Hypothalamus (tissue), 51 donors: Measurements from ENCODE around the gene ZNF628.
"Not testable (repeated sequence)": the region's sequence is repeated elsewhere in the genome, so short reads cannot be mapped to it uniquely, and the experiment has no call there.

Source experiments
- DNase-seq, 51 donors: peaks; one replicate each; lab custom pipeline; 2025; lab: John Stamatoyannopoulos, UW

The ZNF628 gene

DNA sequence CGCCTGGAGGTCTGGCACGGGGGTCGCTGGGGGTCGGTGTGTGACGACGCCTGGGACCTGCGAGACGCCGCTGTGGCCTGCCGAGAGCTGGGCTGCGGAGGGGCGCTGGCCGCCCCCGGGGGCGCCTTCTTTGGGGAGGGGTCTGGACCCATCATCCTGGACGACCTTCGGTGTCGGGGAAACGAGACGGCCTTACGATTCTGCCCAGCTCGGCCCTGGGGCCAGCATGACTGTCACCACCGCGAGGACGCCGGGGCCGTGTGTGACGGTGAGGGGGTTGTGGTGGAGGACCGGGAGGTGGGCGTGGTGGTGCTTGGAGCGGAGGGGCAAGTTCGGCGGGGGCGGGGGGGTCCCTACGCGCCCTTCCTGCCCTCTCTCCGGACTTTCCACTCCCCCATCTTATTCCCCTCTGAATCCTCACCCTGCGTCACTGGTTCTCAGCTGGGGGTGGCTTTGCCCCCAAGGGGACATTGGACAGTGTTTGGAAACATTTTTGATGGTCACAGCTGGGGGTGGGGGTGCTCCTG, 17.3 kb downstream of the ZNF628 start:
- DNase-seq, result no peak

DNA sequence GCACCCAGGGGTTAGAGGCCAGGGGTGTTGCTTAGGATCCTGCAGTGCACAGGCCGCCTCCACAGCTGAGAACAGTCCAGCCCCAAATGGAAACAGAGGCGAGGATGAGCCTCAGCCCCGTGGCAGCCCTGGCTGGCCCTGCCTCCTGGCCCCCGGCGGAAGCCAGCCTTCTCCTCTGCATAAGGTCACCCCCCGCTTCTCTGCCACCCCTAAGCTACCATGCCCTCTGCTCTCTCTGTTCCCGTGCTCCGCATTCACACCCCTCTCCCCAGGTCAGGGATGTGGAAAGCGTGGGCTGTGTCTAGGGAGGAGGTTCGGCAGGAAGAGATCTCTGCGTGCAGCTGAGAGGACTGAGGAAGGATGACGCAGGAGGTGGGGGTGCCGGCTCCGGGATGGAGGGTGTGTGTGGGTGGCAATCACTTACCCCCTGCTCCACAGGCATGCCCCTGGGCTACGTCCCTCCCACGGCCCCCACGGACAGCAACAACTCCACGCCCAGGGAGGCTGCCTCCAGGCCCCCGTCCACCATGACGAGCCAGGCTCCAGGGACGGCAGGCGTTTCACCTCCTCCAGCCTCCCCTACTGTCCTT, 17.9 kb downstream of the ZNF628 start:
- DNase-seq, result no peak

DNA sequence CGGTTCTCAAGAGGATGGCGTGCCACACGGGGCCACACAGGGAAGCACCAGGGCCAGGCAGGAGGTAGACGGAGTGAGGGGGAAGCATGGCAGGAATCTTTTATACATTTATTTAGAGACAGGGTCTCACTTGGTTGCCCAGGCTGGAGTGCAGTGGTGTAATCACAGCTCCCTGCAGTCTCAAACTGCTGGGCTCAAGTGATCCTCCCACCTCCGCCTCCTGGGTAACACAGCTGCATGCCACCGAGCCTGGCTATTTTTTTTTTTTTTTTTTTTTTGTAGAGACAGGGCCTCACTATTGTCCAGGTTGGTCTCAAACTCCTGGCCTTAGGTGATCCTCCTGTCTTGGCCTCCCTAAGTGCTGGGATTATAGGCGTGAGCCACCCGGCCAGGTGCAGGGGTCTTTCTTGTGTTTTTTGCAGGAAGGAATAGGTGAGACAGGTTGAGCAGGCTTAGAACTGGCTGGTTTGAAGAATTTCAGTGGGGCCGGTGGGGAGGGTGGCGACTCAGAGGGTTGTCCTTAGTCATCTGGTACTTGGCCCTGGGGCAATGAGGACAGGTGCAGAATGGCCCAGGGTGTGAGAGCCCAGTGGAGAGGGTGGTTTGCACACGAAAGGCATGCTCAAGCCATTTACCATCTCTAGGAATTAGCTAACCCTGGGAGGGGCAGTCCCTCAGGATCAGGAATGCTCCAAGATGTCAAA, 19.4 kb downstream of the ZNF628 start:
- DNase-seq, result no peak

DNA sequence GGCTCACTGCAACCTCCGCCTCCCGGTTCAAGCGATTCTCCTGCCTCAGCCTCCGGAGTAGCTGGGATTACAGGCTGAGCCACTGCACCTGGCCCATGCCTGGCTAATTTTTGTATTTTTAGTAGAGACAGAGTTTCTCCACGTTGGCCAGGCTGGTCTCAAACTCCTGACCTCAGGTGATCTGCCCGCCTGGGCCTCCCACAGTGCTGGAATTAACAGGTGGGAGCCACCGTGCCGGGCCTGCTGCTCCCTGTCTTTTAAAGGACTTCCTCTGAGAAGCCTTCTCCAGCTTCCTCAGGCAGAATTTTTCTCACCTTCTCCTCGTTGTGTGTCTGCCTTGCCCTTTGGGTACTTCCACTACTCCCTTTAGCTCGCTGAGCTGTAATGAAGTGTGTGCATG, 20.4 kb downstream of the ZNF628 start:
- not testable (repeated sequence) for DNase-seq

DNA sequence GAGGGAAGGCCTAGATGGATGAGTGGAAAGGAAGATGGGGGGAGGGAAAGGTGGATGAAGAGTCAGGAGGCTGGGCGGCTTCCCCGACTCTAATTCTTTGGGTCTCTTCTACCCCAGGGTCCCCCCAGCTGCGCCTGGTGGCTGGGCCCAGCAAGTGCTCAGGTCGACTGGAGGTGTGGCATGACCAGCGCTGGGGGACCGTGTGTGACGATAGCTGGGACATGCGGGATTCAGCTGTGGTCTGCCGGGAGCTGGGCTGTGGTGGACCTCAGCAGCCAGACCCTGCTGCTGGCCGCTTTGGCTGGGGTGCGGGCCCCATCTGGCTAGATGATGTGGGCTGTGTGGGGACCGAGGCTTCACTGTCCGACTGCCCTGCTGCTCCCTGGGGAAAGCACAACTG, 21.3 kb downstream of the ZNF628 start:
- DNase-seq, result no peak

DNA sequence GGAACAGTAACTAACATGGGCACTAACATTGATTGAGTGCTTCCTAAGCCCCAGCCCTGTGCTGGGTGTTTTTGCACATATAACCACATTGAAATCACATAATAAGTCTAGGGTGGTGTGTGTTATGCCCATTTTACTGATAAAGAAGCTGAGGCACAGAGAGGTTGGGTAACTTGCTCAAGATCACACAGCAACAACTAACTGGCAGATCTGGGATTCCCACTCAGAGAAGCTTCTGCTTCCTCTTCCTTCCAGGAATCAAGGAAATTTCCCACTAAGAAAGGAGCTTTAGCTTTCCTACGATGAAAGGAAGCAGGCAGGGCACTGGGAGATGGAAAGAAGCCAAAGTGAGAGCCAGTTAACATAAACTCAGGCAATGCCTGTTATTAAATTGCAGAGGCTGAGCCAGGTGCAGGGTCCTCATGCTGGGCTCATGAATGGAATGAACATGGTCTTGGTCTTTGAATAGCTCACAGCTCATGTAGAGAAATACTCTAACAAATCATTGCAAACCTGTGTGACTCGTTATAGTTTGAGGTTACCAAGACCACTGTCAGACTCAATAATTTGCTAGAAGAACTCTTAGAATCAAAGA, 21.9 kb downstream of the ZNF628 start:
- no peak for DNase-seq

DNA sequence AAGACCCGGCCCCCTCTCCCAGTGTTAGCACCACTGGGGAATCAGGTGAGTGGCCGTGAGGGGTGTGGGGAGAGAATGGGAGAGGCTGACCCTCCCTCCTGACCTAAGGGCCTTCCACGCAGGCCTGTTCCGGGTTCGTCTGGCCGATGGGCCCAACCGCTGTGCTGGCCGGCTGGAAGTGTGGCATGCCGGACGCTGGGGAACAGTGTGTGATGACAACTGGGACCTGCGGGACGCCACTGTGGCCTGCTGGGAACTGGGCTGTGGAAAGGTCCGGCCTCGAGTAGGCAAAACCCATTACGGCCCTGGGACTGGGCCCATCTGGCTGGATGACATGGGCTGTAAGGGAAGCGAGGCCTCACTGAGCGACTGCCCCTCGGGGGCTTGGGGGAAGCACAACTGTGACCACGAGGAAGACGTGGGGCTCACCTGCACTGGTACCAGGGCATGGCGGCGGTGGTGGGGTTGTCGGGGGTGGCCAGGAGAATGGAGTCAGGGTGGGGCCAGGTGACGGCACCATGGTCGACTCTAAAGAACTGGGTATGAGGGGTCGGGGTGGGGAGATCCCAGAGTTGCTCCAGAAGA, 24.0 kb downstream of the ZNF628 start:
- no peak for DNase-seq

DNA sequence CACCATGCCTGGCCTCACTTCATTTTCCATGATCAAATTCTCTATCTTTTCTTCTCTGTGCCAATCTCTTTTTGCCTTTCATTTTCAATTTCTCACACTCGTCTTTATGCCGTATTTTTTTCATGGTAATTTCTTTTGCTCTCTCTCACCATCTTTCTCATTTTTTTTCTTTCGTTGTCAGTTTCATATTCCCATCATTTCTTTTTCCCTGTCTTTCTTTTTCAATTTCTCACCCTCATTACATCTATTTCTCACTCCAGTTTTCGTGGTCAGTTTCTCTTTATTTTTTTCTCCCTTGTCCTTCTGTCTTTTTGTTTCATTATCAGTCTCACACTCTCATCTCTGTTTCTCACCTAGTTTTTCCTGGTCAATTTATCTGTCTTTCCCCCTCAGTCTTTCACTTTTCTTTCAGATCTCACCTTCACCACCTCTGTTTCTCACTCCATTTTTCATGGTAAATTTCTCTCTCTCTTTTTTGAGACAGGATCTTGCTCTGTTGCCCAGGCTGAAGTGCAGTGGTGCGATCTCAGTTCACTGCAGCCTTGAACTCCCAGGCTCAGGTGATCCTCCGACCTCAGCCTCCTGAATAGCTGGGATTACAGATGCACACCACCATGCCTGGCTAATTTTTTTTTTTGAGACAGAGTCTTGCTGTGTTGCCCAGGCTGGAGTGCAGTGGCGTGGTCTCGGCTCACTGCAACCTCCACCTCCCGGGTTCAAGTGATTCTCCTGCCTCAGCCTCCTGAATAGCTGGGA, 26.0 kb downstream of the ZNF628 start:
- no peak for DNase-seq

DNA sequence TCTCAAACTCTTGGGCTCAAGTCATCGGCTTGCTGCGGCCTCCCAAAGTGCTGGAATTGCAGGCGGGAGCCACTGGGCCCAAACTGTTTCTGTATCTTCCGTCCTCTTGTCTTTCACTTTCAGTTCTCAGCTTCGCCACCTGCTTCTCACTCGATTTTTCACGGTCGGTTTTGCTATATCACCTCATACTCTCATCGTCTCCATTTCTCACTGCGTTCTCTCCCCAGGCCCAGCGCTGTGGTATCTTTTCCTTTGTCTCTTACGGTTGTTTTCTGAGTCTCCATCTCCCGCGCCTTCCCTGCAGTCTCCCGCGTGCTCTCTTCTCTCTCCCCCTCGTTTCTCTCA, 26.7 kb downstream of the ZNF628 start:
- no peak for DNase-seq

DNA sequence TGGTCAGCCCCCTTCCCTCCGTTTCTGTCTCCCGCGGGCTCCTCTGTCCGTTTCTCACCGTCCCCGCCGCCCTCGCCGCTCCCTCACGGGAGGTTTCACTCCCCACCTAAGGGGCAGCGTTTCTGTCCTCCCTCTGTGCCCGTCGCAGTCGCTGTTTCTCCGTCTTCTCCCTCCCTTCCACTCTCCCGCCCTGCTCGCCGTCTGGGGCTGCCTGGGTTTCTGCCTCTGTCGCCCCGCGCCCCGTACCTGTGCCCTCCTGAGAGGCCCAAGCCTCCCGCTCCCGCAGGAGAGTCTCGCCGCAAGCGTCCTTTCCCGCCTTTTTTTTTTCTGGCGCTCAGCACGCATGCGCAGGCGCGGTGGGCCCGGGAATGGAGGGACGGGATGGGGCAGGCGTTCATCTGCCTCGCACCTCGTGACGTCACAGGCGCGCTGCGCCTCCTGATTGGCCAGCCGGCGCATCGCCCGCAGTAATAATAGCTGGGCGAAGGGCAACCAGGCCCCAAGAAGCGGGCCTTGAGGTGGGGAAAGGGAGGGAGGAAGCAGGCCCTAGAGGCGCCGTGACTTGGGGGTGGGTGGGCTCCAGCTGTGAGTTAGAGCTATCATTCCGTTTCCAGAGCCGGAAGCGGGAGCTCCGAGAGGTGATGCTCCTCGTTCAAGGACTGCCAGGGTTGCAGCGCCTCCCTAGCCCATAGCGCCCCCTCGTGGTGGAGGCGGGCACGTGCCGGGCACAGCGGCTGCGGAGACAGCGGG, 27.3 kb downstream of the ZNF628 start:
- peak; percentile 77 to 99 (median 92) for DNase-seq

DNA sequence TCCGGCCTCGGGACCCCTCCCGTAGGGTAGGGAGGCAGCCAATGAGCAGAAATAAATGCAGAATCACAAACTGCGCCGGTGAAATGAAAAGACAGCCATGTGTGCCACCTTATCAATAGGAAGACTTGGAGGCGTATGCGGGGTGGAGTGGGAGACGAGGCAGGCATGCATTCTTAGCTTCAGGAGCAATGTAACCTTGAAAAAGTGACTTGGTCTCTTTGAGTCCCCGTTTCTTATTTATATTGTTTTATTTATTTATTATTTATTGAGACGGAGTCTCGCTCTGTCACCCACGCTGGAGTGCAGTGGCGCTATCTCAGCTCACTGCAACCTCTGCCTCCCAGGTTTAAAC, 27.8 kb downstream of the ZNF628 start:
- no peak for DNase-seq

DNA sequence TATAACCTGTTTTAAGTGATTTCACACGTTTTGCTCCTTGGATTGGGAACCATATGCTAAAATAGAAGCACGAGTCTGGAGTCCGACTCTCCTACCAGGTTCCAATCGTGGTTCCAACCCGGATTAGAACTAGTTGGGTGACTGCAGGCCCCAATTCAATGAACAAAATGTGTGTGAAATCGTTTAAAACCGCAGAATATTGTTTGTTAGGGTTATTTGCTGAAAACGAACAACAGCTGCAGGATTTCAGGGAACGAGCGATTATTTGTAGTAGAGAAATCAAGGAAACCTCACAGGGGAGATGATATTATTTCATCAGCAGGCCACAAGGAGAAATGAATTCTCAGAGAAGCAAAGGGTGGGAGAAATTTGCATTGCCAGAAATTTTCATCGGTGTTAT, 28.6 kb downstream of the ZNF628 start:
- DNase-seq, result no peak

DNA sequence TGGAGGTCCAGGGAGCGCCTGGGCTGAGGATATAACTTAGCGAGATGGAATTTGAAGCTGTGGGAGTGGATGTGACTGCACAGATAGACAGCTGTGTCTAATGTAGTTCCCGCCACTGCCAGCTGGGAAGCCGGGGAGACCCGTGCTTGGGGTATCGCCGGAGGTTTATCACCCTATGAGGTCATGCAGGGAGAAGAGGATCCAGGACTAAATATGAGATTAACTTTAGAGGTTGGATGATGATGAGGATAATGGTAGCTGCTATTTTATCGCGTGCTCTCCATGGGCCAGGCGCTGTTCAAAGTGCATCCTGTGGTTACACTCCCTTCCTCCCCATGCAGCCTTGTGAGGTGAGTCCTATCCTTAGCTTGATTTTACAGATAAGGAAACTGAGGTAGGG, 31.7 kb downstream of the ZNF628 start:
- no peak for DNase-seq

DNA sequence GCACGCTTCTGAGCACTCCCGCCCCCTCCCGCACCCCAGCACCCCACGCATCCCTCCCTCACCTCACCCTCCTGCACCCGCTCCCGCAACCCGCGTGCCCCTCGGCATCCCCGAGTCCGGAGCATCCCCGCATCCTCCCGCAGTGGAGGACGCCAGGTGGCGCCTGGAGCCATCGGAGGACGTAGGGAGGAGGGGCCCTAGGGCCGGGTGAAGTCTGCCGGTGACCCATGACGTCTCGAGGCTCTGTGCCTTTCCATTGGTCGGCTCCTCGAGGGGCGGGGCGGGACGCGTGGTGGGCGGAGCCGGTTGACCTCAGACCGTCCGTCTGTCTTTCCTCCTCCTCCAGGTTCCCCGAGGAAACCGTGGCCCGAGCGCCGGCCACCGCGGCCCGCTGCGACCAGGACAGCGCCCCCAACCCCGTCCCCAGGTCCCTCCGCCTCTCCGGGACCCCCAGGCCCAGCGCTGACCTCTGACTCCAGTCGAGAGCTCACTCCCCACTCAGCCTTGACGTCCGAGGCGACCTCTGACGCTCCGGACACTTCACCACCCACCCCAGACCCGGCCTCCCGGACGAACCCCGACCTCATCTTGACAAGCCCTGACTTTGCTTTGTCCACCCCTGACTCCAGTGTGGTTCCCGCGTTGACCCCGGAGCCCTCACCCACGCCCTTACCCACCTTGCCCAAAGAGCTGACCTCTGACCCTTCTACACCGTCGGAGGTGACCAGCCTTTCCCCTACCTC, 40.6 kb downstream of the ZNF628 start:
- DNase-seq, result peak; percentile 20 to 97 (median 89)

DNA sequence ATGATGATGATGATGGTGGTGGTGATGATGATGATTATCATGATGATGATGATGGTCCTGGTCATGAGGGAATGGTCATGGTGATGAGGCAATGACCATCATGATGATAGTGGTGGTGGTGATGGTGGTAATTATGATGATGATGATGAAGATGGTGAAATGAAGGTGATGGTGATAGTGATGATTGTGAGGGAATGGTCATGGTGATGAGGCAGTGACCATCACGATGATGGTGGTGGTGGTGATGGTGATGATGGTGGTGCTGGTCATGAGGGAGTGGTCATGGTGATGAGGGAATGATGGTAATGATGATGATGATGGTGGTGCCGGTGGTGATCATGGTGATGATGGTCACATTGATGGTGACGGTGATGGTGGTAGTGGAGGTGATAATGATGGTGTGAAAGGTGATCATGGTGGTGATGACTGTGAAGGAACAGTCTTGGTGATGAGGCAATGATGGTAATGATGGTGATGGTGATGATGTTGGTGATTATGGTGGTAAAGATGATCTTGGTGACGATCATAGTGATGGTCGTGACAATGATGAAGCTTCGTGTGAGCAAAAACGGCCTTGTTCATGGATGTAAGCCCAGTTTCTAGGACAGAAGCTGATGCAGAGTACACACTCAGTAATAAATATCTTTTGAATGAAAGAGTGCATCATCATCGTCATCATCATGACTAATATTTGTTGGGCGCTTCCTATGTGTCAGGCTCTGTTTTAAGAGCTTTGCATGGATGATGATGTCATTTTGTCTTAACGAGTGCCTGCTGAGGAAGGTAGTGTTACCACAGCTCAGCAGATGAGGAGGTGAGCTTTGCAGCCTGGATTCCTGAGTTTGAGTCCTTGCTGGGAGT, 43.3 kb downstream of the ZNF628 start:
- DNase-seq, result no peak

DNA sequence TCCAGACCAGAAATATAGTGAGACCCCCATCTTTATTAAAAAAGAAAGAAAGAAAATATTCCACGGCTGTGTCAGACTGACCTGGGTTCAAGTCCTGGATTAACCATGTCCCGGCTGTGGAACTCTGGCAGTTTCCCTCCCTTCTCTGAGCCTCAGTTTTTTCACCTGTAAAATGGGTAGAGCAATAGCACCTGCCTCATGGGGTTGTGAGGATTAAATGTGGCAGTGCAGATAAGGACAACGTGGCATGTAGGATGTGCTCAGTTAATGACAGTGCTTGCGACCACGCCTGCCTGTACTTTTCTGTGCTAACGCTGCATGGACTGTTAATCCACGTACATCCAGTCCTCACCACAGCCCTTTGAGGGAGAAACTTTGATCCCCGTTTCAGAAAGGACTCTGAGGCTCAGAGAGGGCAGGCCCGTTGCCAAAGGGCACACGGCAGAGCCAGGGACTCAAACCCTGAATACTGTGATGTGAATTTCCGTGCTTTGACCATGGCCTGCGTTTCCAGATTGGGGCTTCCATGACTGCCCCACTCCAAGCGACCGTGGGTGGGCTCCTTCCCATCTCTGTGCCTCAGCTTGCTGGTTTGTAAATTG, 44.4 kb downstream of the ZNF628 start:
- no peak for DNase-seq

DNA sequence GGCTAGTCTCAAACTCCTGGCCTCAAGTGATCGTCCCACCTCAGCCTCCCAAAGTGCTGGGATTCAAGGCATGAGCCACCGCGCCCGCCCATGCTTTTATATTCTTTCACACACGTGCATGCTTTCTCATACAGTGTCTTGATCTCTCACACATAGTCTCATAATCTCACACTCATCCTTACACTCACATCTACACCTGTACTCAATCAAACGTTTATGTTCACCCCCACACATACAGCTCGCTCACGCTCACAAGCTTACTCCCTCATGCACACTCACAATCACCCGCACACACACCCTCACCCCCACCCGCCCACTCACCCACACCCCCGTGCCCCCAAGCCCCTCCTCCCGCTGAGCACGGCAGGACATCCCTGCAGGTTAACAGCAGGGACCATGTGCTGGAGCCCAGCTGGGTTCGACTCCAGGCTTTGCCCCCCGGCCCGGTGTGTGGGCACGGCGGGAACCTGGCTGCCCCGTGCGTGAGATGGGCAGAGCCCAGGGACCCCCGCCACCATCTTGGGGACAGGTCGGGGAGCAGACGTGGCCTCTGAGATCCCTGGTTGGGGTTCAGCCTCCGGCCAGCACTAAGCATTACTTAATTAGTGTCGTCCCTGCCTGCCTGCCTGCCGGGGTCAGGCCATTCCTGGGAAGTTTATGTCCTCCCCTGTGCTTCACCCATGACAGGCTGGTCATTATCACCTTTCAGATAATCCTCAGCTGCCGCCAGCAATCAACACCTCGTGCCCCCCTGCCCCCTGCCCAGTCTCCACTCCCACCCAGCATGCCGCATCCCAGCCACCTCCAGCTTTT, 49.1 kb downstream of the ZNF628 start:
- DNase-seq, result no peak
